SK-MEL-5 (cell line): ENCODE data around the gene C7orf33. TPM values are rescaled to one million over a fixed set of nuclear protein-coding genes. Genes with fewer than 3 reads are reported as not detected.
"Not testable (repeated sequence)": the region's sequence is repeated elsewhere in the genome, so short reads cannot be mapped to it uniquely, and the experiment has no call there.

Experiments used
- DNase-seq: peaks from one replicate; pipeline ENCODE4 v3.0.0-alpha.2; 2016; ENCODE audit warnings: low read depth, low spot score
- in situ Hi-C: cut with HindIII; loops from 2 replicates; pipeline ENCODE4 v1.10.0; 2016; ENCODE audit warnings: low sequenced_read_pairs, high pct_unique_total_duplicates, low pct_unique_long_range_greater_than_20kb
- total RNA-seq: library from RNA; depleted of rRNA; stranded (reverse); fragments of >200 nt; shearing (Covaris generic); gene quantifications from 2 replicates; pipeline ENCODE4 v1.2.3, GENCODE V29; 2014

C7orf33 gene
- total RNA-seq, 1 experiment from 2014 or later, result not detected

DNA sequence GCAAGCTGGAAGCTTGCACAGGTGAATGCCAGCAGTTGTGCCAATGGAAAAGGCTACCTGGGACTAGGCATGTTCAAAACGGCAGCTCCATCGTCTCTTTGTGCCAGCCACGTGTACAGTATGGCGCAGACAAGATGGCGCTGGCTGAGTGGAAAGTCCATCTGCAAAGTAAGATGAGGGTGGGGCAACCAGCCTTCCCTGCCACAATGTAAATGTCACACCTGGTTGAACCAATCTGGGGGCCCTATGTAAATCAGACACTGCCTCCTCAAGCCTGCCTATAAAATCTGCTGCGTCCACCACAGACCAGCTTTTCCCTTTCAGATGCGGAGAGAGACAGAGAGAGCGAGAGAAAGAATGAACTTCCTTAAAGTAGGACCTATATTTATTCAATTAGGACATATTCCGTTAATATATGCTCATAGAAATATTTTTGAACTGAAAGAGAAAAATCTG, 18.5 kb upstream of the C7orf33 start:
- in situ Hi-C loops, result no loop called here
- DNase-seq, result no peak

DNA sequence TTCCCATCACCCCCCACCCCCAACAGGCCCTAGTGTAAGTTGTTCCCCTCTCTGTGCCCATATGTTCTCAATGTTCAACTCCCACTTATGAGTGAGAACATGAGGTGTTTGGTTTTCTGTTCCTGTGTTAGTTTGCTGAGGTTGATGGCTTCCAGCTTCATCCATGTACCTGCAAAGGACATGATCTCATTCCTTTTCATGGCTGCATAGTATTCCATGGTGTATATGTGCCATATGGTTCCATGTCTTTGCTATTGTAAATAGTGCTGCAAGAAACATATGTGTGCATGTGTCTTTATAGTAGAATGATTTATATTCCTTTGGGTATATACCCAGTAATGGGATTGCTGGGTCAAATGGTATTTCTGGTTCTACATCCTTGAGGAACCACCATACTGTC, 17.0 kb upstream of the C7orf33 start:
- in situ Hi-C loops, DNase-seq: not testable (repeated sequence)

DNA sequence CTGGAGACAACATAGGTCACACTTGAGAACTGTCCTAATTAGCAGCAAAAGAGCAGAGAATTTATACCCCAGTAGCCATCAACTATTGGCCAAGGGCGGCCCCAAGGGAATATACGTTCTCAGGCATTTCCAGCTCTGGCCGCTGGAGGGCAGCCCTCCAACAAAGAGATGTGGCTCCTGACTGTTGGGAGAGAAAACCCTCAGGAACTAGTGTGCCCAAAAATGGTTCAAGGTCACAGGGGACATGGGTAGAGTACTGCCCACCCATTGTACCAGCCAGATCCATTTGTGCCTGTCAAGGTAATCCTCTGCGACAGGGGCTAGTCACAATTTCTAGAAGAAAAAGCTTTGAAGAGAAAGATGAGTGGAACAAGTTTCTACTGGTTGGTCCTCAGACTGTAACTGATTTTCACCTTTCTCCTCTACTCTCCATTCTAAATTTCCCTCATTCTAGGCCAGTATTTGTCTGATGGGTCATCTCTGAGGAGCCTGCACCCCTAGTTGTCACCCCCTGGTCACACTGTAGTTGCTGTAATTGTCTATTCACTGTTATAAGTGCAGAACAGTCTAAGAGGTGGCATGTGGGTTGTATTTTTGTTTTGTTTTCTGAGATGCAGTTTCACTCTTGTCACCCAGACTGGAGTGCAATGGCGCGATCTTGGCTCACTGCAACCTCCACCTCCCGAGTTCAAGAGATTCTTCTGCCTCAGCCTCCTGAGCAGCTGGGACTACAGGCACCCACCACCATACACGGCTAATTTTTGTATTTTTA, 14.7 kb upstream of the C7orf33 start:
- DNase-seq, result peak; percentile 89
- in situ Hi-C loops, result no loop called here

DNA sequence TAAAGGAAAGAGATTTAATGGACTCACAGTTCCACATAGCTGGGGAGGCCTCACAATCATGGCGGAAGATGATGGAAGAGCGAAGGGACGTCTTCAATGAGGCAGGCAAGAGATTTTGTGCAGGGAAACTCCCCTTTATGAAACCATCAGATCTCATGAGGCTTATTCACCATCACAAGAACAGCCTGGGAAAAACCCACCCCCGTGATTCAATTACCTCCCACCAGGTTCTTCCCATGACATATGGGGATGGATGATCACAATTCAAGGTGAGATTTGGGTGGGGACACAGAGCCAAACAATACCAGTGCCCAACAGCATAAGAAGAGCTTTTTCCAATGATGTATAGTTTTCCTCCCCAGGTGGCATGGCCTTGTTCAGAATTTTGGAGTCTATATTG, 11.2 kb upstream of the C7orf33 start:
- DNase-seq, result no peak
- in situ Hi-C loops, result no loop called here

DNA sequence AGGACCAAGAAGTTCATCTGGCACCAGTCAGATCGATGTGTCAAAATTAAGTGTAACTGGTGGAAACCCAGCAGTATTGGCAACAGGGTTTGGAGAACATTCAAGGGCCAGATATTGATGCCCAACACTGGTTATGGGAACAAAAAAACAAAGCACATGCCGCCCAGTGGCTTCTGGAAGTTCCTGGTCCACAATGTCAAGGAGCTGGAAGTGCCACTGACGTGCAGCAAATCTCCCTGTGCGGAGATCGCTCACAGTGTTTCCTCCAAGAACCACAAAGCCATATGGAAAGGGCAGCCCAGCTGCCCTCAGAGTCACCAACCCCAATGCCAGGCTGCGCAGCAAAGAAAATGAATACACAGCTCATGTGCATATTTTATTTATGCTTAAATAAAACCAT, 10.1 kb upstream of the C7orf33 start:
- in situ Hi-C loops, result no loop called here
- DNase-seq, result no peak

DNA sequence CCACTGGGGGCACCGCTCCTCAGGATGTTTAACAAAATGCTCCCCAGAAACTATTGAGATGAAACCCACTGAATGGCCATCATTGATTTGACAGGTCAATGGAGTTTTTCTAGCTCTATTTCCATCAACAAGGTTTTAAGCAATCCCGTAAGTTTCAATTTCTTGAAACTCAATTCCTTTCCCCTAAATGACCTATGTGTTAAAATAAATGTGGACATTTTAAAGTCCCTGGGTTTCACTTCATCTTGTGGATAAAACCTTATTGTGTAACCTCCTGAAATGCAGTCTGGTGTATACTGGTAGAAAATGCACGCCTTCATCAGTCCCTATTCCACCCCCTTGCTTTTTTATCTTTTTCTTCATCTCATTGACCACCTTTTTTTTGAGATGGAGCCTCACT, 8.9 kb upstream of the C7orf33 start:
- in situ Hi-C loops, result no loop called here
- DNase-seq, result no peak

DNA sequence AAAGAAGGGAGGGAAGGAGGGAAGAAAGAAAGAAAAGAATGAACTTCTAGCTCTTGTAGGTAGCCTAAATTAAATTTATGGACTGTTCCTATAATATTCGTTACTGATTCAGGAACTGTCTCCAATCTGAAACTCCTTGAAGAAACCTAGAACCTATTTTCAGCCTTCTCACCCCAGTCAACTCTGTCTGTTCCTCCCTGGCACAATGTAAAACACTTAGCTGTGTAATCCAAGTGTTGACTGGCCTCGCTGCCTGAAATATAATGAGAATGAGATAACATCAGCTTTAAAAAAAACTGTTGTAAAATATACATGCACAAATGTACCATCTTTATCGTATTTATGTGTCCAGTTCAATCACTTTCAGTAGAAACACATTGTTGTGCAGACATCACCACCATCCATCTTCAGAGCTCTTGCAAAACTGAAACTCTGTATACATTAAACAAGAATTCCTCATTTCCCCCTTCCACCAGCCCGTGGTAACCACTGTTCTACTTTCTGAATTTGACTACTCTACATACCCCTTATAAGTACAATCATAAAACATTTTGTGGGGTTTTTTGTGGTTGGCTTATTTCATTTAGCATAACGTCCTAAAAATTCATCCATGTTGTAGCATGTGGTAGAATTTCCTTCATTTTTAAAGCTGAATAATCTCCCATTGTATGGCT, 6.3 kb upstream of the C7orf33 start:
- in situ Hi-C loops, result no loop called here
- no peak for DNase-seq

DNA sequence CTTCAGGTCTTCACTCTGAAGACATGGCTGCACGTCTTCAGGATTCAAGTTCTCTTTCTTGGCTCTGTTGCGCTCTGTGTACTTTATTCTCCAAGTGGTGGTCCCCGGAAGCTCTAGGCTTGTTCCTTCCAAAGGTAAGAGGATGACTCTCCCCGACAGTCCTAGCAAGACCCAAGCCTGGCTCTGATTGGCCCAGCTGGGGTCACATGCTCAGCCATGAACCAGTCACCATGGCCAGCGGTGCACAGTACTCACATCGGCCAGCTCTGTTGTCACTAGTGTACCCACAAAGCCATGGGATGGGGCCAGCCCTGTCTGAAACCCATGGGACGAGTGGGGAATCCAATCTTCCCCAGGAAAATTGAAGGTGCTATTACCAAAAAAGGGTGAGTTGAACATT, 5.2 kb upstream of the C7orf33 start:
- no peak for DNase-seq
- in situ Hi-C loops, result no loop called here

DNA sequence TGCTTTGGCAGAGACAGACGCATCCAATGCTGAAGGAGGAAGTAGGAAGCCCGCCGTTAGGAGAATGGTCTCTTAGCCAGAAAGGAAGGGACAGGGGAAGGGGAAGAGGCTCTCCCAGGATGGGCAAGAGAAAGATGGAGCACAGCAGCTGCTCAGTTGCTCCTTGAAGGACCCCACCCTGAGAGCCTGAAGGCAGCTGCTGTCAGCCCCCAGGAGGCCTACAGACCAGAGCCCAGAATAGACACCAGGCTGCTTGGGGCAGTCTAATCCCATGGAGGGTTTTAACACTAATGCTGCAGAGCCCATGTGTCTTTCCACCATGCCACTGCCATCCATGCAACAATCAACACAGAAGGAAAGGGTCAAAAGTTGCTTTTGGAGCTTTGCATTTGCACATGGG, 3.5 kb upstream of the C7orf33 start:
- DNase-seq, result no peak
- in situ Hi-C loops, result no loop called here

DNA sequence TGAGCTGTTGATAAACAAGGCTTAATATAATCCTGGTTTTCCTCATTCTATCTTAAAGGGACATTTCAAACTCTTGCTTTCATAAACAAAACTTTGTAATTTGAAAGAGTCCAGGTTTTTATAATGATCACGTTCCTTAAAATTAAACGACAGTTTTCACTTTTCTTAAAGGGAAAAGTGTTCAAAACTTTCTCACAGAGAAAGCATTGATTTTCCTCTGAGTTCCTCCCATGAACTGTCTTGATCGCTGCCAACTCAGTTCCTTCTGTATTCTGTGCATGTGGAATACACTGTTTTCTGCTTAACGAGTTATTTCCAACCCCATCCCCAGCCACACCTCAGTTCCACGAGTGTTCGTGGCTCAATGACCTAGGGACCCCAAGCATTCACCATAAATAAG, 2.4 kb upstream of the C7orf33 start:
- in situ Hi-C loops, result no loop called here
- DNase-seq, result no peak

DNA sequence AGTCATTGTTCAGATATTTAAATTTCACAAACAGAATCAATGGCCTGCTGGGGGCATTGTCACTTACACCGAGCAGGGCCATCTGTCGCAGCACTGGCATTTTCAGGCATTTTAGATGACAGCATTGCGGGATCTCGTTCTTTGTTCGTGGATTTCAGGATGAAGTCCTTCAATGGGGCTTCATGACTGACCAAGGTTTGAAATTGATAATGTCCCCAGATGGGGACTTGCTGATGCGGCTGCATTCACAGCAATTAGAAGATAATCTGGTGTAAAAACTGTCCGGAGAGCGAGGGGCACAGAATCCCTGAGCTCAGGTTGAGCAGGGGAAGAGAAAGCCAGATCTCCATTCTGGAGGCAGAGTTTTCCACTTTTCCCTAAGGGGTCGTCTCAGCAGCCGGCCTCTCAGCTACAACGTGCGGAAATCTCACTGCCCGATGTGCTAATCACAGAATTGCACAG, 1.9 kb upstream of the C7orf33 start:
- DNase-seq, result no peak
- in situ Hi-C loops, result no loop called here

DNA sequence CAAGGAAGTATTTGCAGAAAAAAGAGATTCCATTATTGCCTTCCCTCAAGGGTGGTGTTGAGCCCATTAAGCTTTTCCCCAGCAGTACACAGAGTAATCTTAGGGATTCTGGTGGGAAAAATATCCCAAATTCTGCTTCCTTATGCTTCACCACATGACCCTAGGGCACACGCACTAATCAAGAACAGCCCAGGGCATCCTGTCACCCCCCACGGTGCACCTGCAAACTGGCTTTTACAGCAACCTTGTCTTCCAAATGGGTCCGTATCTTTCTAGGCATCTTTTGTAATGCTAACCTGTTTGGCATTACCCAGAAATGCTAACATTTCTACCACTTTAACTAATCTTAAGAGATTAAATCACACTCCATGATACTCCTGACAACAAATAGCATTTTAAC, 926 bp upstream of the C7orf33 start:
- DNase-seq, result no peak
- in situ Hi-C loops, result no loop called here

DNA sequence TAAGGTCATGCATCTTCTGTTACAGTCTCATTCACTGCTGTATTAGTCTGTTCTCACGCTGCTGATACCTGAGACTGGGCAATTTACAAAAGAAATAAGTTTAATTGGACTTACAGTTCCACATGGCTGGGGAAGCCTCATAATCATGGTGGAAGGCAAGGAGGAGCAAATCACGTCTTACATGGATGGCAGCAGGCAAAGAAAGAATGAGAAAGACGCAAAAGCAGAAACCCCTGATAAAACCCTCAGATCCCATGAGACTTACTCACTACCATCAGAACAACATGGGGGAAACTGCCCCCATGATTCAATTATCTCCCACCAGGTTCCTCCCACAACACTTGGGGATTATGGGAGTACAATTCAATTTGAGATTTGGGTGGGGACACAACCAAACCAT, 5.8 kb downstream of the C7orf33 start:
- in situ Hi-C loops, DNase-seq: not testable (repeated sequence)

DNA sequence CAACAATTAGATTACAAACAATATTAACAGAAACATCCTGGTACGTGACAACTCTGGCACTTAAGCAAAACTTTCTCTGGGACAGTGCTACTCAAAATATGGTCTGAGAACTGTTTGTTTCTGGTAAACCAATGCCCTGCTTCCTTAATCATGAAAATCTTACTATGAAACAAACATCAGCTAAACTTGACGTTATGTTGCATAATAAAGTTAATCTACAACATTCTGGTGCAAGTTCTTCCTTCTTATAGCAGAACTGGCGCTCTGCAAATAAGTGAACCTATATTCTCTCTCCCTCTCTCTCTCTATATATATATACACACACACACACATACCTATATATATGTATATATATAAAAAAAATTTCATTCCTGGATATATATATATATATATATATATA, 7.8 kb downstream of the C7orf33 start:
- in situ Hi-C loops, result no loop called here
- no peak for DNase-seq

DNA sequence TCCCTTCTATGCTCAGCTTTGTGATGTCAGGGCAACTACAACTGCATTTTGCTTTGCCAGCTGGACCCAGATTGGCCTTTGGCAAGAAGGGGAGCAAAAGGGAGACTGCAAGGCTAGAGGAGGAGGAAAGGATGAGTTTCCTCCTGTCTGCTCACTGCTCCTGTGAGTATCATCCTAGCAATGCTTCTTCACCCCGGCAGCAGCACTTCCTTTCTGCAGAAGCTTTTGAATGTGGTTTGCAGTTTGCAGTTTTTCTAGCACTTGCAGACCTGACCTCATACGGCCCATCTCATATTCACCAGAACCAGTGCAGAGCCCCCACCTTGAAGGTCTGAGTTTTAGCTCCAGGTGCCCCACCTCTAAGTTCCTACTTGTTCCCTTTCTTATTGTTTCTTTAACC, 14.8 kb downstream of the C7orf33 start:
- DNase-seq, result no peak
- in situ Hi-C loops, result no loop called here

DNA sequence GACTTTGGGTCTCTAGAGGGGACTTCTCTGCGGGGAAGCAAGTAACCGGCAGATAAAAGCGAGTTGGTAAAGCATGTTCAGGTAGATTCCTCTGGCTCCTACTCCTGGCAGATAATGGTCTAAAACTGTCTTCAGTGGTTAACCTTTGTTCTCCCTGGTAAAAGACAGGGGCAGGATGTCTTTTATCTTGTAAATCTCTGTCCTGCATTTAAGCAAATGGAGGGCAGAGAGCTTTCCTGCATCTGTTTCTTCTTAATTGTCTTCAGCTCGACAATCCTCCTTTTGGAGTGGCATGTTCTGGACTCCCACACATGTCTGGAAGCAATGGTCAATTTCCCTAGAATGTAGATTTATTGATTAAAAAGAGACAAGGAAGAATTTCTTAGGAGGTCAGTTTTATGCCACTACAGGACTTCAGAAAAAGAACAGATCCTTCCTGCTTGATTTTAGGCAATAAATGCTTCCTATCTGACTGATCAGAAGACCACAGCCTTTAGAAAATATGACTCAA, 16.6 kb downstream of the C7orf33 start:
- in situ Hi-C loops, result no loop called here
- DNase-seq, result no peak

DNA sequence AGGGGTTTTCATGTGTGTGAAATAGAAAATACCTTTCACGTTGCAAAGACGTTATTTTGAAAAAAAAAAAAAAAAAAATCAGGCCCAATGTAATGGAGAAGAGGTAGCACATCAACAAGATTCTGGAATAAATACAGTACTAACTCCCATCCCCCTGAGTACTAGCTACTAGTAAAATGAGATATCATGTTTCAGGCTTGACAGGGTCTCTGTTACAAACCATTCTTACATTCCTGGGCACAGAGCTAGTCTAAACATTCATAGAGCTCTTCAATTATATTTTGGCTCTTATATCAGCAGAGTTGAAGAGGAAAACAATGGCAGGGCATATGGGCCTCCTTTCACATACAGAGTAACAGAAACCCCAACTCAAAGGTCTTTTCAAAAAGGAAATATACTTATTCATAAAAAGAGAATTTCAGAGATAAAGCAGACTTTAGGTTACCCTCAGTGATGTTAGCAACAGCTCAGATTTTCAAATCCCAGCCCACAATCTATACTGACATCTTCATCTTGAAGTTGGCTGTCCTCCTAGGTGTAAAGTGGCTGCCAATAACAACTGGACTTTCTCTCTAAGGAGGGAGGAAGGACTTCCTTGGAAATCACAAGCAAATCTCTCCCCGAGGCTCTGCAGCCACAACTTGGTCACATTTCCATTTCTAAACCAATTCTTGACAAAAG, 18.6 kb downstream of the C7orf33 start:
- in situ Hi-C loops, result no loop called here
- no peak for DNase-seq

DNA sequence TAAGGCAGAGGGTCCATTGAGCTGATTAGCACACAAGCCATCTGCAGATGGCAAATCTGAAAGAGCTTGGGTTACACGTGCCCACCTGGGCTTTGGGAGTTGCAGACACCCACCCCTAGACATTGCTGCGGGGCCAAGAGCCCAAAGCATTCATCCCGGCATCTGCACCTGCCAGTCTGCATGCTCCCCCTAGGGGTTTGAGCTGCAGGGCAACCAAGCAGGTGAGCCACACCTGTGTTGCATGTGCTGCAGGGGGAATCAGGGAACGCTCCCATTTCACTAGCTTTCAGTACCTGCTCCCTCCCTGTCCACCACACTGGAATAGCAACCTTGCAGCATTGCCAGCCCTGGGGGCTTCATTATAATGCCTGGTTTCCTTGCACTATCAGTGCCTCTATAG, 21.1 kb downstream of the C7orf33 start:
- in situ Hi-C loops, result no loop called here
- no peak for DNase-seq
